Measurements from ENCODE around the gene BOD1. TPM values are rescaled to one million over a fixed set of nuclear protein-coding genes. Genes with fewer than 3 reads are reported as not detected.

The BOD1 gene
- total RNA-seq, 1 donor from 2014 or later: 144 TPM

- H3K9me3 ChIP-seq (ENCODE audit: low read depth): no peaks in the 10 kb centered on the region
- DNase-seq (ENCODE audit: low spot score): no peak
- H3K9ac ChIP-seq: no peak overlapping the region
- Mint-ChIP-seq H3K9me3 (peaks cover 3% of the 10 kb centered on the region), H3K36me3 (no peaks in the 10 kb centered on the region), H3K27ac (no peak overlapping the region), H3K4me3 (no peak overlapping the region), H3K27me3 (ENCODE audit: insufficient read depth, low read depth) (peaks cover 10% of the 10 kb centered on the region), H3K4me1 (peaks cover 17% of the 10 kb centered on the region)
- no peak overlapping the region for H3K27ac ChIP-seq
- no peaks in the 10 kb centered on the region for H3K36me3 ChIP-seq
- no peak for TF ChIP-seq EZH2 (IDR thresholded peaks at IDR 0.05)
- no peak for TF ChIP-seq CTCF (IDR thresholded peaks at IDR 0.05)
- TF ChIP-seq EZH2phosphoT487 (IDR thresholded peaks at IDR 0.05): no peak
- H3K4me2 ChIP-seq: no peak overlapping the region
- no peaks in the 10 kb centered on the region for H4K20me1 ChIP-seq (ENCODE audit: low read depth)
- no peaks in the 10 kb centered on the region for H3F3A ChIP-seq (ENCODE audit: low read depth)
- H3K4me3 ChIP-seq: no peak overlapping the region
- no peak overlapping the region for H2AFZ ChIP-seq (replicated peaks)
- H3K79me2 ChIP-seq (ENCODE audit: low read depth): no peaks in the 10 kb centered on the region
- no peaks in the 10 kb centered on the region for H3K27me3 ChIP-seq
- peaks cover 5% of the 10 kb centered on the region for H3K4me1 ChIP-seq
Measured at GRCh38 chr5:173659423-173659822, 43.0 kb upstream of the BOD1 start.

- Histone ChIP-seq H3K4me2 (no peak overlapping the region), H3K4me1 (peaks cover 5% of the 10 kb centered on the region), H3K27me3 (no peaks in the 10 kb centered on the region), H3K27ac (no peak overlapping the region), H3K79me2 (ENCODE audit: low read depth) (no peaks in the 10 kb centered on the region), H3F3A (ENCODE audit: low read depth) (no peaks in the 10 kb centered on the region), H4K20me1 (ENCODE audit: low read depth) (no peaks in the 10 kb centered on the region), H3K9ac (no peak overlapping the region), H3K4me3 (no peak overlapping the region), H3K36me3 (no peaks in the 10 kb centered on the region), H2AFZ (replicated peaks) (no peak overlapping the region), H3K9me3 (ENCODE audit: low read depth) (no peaks in the 10 kb centered on the region)
- peaks cover 12% of the 10 kb centered on the region for H3K4me1 Mint-ChIP-seq
- H3K9me3 Mint-ChIP-seq: peaks cover 11% of the 10 kb centered on the region
- DNase-seq (ENCODE audit: low spot score): no peak
- no peaks in the 10 kb centered on the region for H3K36me3 Mint-ChIP-seq
- no peak overlapping the region for H3K4me3 Mint-ChIP-seq
- H3K27me3 Mint-ChIP-seq (ENCODE audit: insufficient read depth, low read depth): peaks cover 6% of the 10 kb centered on the region
- TF ChIP-seq EZH2 (IDR thresholded peaks at IDR 0.05) (no peak), EZH2phosphoT487 (IDR thresholded peaks at IDR 0.05) (no peak), CTCF (IDR thresholded peaks at IDR 0.05) (no peak)
- H3K27ac Mint-ChIP-seq: no peak overlapping the region
Measured at GRCh38 chr5:173657741-173658356, 41.4 kb upstream of the BOD1 start.

- no peaks in the 10 kb centered on the region for H3K79me2 ChIP-seq (ENCODE audit: low read depth)
- Mint-ChIP-seq H3K4me1 (peaks cover 7% of the 10 kb centered on the region), H3K27ac (no peak overlapping the region), H3K36me3 (no peaks in the 10 kb centered on the region), H3K9me3 (peaks cover 22% of the 10 kb centered on the region), H3K4me3 (no peak overlapping the region), H3K27me3 (ENCODE audit: insufficient read depth, low read depth) (peaks cover 6% of the 10 kb centered on the region)
- H3K4me3 ChIP-seq: no peak overlapping the region
- H3K4me2 ChIP-seq: no peak overlapping the region
- no peaks in the 10 kb centered on the region for H4K20me1 ChIP-seq (ENCODE audit: low read depth)
- no peaks in the 10 kb centered on the region for H3K4me1 ChIP-seq
- no peak overlapping the region for H3K9ac ChIP-seq
- H3F3A ChIP-seq (ENCODE audit: low read depth): no peaks in the 10 kb centered on the region
- H3K27me3 ChIP-seq: no peaks in the 10 kb centered on the region
- DNase-seq (ENCODE audit: low spot score): no peak
- H3K9me3 ChIP-seq (ENCODE audit: low read depth): no peaks in the 10 kb centered on the region
- TF ChIP-seq EZH2 (IDR thresholded peaks at IDR 0.05) (no peak), EZH2phosphoT487 (IDR thresholded peaks at IDR 0.05) (no peak), CTCF (IDR thresholded peaks at IDR 0.05) (no peak)
- H3K36me3 ChIP-seq: no peaks in the 10 kb centered on the region
- H2AFZ ChIP-seq (replicated peaks): no peak overlapping the region
- H3K27ac ChIP-seq: no peak overlapping the region
Measured at GRCh38 chr5:173655196-173655797, 38.8 kb upstream of the BOD1 start.

All from neural progenitor cell (in vitro differentiated cells).